ENCODE measurements around the gene MIA2.

The MIA2 gene

DNA sequence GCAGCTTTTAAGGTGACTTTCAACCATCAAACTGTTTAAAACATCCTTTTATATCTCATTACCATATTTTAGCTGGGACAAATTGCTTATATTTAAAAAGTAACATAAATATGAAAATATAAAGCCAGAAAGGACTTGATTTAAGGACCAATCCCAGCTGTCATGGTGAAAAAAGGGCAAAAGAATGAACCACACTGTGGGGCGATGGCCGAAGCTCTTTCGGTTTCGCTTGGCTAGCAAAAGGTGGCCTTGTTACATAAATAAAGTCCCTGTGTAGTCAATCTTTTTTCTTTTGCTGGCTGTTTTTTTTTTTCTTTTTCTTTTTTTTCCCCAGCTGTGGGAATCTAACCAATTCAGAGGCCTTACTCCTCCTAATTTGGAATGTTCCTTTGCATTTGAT, 147.7 kb downstream of the MIA2 start:
- intact Hi-C loops (cut with DNase I; ENCODE audit: low total_unique reads): no loop called here
- DNase-seq: no peak

DNA sequence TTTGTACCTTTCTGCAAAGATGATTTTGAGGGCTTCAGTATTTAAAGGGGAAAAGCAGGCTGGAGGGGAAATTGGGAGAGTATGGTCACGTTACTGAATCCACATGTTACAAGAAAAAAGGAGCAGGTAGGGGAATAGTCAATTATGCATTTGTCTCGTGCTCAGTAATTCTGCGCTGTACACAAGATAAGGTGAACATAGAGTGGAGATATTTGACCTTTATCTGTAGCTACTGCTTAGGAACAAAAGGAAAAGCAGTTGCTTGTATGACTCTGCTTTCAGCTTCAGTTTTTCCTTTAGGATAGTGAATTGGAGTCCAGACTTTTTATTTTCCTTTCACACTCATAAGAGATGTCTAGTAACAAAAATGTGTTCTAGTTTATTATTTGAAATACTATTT, 148.7 kb downstream of the MIA2 start:
- TF ChIP-seq, protein P1, sequence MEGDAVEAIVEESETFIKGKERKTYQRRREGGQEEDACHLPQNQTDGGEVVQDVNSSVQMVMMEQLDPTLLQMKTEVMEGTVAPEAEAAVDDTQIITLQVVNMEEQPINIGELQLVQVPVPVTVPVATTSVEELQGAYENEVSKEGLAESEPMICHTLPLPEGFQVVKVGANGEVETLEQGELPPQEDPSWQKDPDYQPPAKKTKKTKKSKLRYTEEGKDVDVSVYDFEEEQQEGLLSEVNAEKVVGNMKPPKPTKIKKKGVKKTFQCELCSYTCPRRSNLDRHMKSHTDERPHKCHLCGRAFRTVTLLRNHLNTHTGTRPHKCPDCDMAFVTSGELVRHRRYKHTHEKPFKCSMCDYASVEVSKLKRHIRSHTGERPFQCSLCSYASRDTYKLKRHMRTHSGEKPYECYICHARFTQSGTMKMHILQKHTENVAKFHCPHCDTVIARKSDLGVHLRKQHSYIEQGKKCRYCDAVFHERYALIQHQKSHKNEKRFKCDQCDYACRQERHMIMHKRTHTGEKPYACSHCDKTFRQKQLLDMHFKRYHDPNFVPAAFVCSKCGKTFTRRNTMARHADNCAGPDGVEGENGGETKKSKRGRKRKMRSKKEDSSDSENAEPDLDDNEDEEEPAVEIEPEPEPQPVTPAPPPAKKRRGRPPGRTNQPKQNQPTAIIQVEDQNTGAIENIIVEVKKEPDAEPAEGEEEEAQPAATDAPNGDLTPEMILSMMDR (IDR thresholded peaks at IDR 0.05): no peak
- H3K27me3 ChIP-seq: no peaks in the 10 kb centered on the region
- H3K4me3 ChIP-seq: no peak overlapping the region
- H3K27ac ChIP-seq: no peak overlapping the region
- intact Hi-C loops (cut with DNase I; ENCODE audit: low total_unique reads): no loop called here
- peaks cover 0 to 6% (median 0%) of the 10 kb centered on the region in 4 donors for H3K4me1 ChIP-seq
- DNase-seq: no peak
- no peaks in the 10 kb centered on the region for H3K9me3 ChIP-seq
- peaks cover 0 to 4% (median 0%) of the 10 kb centered on the region in 3 donors for H3K36me3 ChIP-seq

More for the DNA sequence above, 147.7 kb downstream of the MIA2 start:
- Histone ChIP-seq H3K27me3 (no peaks in the 10 kb centered on the region), H3K36me3 (peaks cover 0 to 4% (median 0%) of the 10 kb centered on the region in 3 donors), H3K4me3 (no peak overlapping the region), H3K27ac (peak overlapping the region in 1 of 2 donors; percentile 15), H3K4me1 (peaks cover 0 to 17% (median 7%) of the 10 kb centered on the region in 4 donors), H3K9me3 (no peaks in the 10 kb centered on the region)
- TF ChIP-seq, protein P1 (IDR thresholded peaks at IDR 0.05): no peak

DNA sequence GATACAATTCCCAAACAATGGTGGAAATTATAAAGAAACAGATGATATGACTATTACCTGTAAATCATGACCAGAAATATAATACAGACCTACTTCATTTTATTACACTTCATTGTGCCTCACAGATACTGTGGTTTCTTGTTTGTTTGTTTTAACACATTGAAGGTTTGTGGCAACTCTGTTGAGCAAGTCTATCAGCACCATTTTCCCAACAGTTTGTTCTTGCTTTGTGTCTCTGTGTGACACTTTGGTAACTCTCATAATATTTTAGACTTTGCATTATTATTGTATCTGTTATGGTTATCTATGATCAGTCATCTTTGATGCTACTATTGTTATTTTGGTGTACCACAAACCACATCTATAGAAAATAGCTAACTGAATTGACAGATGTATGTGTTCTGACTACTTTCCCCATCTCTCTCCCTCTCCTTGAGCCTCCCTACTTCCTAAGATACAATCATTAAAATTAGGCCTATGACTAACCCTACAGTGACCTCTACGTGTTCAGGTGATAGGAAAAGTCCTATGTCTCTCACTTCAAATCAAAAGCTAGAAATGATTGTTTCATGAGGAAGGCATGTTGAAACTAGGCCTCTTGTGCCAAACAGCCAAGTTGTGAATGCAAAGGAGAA, 149.4 kb downstream of the MIA2 start:
- intact Hi-C loops (cut with DNase I; ENCODE audit: low total_unique reads): no loop called here
- no peaks in the 10 kb centered on the region for H3K4me1 ChIP-seq
- no peak overlapping the region for H3K27ac ChIP-seq
- H3K36me3 ChIP-seq: peaks cover 0 to 4% (median 0%) of the 10 kb centered on the region in 3 donors
- DNase-seq: no peak
- H3K27me3 ChIP-seq: no peaks in the 10 kb centered on the region
- H3K9me3 ChIP-seq: no peaks in the 10 kb centered on the region
- no peak overlapping the region for H3K4me3 ChIP-seq
- TF ChIP-seq, protein P1 (IDR thresholded peaks at IDR 0.05): no peak

DNA sequence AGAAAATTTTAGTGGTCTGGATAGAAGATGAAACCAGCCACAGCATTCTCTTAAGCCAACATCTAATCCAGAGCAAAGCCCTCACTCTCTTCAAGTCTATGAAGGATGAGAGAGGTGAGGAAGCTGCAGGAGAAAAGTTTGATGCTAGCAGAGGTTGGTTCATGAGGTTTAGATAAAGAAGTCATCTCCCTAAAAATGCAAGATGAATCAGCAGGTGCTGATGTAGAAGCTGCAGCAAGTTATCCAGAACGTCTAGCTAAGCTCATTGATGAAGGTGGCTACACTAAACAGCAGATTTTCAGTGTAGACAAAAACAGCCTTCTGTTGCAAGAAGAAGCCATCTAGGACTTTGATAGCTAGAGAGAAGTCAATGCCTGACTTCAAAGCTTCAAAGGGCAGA, 150.0 kb downstream of the MIA2 start:
- peaks cover 0 to 4% (median 0%) of the 10 kb centered on the region in 3 donors for H3K36me3 ChIP-seq
- intact Hi-C loops (cut with DNase I; ENCODE audit: low total_unique reads): no loop called here
- DNase-seq: no peak
- TF ChIP-seq, protein P1 (IDR thresholded peaks at IDR 0.05): no peak
- H3K4me1 ChIP-seq: no peaks in the 10 kb centered on the region
- H3K27me3 ChIP-seq: no peaks in the 10 kb centered on the region
- no peak overlapping the region for H3K4me3 ChIP-seq
- H3K9me3 ChIP-seq: no peaks in the 10 kb centered on the region
- no peak overlapping the region for H3K27ac ChIP-seq

DNA sequence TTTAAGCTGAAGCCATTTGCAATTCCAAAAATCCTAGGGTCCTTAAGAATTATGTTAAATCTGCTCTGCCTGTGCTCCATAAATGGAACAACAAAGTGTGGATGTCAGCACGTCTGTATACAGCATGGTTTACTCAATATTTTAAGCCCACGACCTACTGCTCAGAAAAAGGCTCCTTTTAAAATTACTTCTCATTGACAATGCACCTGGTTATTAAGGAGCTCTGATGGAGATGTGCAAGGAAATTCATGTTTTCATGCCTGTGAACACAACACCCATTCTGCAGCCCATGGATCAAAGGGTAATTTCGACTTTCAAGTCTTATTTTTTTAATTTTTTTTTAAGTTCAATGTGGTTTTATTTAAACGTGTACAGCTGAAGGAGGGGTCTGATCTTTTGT, 150.5 kb downstream of the MIA2 start:
- no peak overlapping the region for H3K4me3 ChIP-seq
- no peak overlapping the region for H3K27ac ChIP-seq
- DNase-seq: no peak
- H3K9me3 ChIP-seq: no peaks in the 10 kb centered on the region
- no peaks in the 10 kb centered on the region for H3K27me3 ChIP-seq
- intact Hi-C loops (cut with DNase I; ENCODE audit: low total_unique reads): no loop called here
- no peaks in the 10 kb centered on the region for H3K4me1 ChIP-seq
- TF ChIP-seq, protein P1 (IDR thresholded peaks at IDR 0.05): no peak
- H3K36me3 ChIP-seq: peaks cover 0 to 4% (median 0%) of the 10 kb centered on the region in 3 donors

All from tibial artery (tissue), 4 donors.